ENCODE measurements around the gene MLF2.

The MLF2 gene

GRCh38 chr12:6778217-6778573, 25.3 kb upstream of the MLF2 start:
- no peak for DNase-seq

DNA sequence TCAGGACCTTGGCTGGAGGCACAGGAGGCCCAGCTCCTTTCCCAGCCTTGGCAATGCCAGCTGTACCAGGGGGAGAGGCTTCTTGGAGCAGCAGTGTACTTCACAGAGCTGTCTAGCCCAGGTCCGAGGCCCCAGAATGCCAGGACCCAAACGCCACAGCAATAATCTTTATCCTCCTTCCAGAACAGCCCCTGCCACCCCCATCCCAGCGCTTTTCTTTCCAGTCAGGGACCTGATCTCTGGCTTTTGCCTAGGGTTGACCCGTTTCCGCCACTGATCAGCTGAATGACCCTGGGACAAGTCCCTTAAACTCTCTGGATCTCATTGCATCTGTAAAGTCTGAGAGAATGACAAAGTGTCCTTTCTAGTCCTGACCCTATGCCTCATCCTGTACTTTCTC, 24.4 kb upstream of the MLF2 start:
- no peak for DNase-seq

- no peak for DNase-seq
Observed at GRCh38 chr12:6775185-6776174, 22.5 kb upstream of the MLF2 start.

GRCh38 chr12:6774499-6775062, 21.6 kb upstream of the MLF2 start:
- no peak for DNase-seq

DNA sequence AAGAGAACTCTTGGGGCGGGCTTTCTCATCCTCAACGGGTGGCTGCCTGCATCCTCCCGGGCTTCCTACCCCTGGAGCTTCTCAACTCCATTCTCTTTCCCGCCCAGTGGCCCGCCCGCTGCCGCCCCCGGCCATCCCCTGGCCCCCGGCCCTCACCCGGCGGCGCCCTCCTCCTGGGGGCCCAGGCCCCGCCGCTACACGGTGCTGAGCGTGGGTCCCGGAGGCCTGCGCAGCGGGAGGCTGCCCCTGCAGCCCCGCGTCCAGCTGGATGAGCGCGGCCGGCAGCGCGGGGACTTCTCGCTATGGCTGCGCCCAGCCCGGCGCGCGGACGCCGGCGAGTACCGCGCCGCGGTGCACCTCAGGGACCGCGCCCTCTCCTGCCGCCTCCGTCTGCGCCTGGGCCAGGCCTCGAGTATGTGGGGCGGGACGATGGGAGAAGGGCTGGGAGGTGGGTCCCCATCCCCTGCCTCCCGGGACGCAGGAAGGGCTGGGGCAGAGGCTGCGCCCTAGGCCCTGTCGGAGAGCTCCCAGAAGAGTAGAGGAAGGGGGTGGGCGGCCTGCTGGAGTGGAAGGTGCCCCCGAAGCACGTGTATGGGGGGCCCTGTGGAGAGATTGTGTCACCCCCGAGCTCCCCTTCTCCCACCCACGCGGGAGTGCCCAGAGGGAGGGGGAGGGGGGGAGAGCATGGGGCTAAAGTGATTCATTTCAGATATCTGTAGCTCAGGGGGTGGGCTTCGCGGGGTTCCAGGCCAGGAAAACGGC, 20.8 kb upstream of the MLF2 start:
- DNase-seq = no peak

GRCh38 chr12:6772726-6773589, 20.0 kb upstream of the MLF2 start:
- DNase-seq = no peak

DNA sequence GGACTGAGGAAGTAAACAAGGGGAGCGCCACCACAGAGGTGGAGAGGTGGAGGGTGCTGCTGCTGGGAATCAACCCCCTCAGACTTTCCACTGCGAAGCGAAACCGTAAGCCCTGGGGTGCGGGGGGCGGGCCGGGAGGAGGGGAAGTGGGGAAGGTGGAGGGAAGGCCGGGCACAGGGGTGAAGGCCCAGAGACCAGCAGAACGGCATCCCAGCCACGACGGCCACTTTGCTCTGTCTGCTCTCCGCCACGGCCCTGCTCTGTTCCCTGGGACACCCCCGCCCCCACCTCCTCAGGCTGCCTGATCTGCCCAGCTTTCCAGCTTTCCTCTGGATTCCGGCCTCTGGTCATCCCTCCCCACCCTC, 19.4 kb upstream of the MLF2 start, which contains the start of gene LAG3:
Gene LAG3 (plus strand): TSS at position 190 of the 365 bp plus-strand sequence. CDS start 333 bp downstream, outside the sequence.
- no peak for DNase-seq

DNA sequence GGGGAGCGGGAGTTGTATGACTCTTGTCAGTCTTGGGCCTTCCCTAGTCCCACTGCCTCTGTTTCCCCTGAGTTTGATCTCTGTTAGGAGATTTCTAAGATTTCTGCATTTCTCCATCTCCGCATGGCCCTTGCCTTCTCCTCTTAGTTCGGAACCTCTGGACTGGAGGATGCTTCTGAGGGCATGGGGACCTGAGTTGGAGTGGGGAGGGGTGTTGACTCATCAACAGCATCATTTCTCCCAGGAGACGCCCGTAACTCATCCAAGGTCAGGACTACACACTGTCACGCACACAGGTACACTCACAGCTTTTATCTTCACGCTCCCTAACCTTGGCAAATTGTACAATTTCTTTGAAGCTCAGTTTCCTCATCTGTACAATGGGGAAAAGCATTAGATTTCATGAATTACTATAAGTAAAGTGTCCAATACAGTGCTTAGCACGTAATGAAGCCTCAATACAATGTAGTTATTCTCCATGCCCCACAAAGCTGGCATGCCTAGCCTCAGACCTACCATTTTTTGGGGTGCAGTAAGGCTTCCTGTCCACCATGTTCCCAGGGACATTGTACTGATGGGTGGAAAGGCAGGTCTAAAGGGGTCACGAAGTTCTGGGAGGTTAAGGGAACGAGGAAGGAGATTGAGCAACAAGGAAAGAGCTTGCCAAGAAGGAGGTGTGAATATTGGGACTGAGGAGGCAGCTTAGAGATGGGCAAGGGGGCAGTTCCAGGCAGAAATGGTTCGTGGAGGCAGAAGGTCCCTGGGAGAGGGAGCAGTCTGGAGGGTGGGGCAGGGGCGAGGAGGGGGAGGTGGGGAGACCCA, 18.8 kb upstream of the MLF2 start:
- DNase-seq = no peak

GRCh38 chr12:6771091-6771495, 18.2 kb upstream of the MLF2 start:
- peak in 1 of 2 donors; percentile 8 for DNase-seq

- no peak for DNase-seq
Observed at GRCh38 chr12:6770600-6770999, 17.7 kb upstream of the MLF2 start.

DNA sequence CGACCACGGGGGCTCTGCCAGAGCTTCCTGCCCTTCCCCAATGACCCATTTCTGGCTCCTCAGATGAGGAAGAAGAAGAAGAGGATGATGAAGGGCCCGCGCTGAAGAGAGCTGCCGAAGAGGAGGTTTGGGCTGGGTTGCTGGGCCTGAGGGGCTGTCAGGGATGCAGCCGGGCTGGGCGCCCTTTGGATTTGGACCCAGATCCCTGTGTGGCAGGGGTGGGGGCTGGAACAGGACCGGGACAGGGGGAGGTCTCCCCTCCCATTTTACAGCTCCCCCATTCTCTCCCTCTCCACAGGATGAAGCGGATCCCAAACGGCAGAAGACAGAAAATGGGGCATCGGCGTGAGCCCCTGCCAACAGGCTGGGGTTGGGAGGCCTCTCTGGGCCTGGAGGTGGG, 17.2 kb upstream of the MLF2 start:
- no peak for DNase-seq

GRCh38 chr12:6769666-6770065, 16.7 kb upstream of the MLF2 start:
- DNase-seq = no peak

- no peak for DNase-seq
Observed at GRCh38 chr12:6768990-6769389, 16.0 kb upstream of the MLF2 start.

DNA sequence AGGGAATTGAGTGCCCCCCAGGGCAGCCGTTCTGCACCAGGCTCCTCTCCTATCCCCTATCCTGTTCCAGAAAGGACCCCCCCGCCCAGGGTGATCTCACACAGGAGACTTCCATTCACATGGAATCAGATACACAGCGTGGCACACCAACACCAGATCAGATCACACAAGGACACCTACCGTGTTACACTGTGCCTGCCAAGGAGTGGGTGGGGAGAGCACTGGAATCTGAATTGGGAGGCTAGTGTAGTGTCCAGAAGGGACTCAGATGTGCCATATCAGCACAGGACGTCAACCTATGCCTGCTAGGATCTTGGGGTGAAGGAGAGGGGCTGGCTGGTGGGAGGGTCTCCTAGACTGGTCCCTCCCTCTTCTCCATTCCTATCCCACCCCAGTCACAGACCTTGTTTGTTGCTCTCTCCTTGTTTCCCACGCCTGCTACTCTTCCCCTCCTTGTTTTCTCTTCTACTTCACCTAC, 15.5 kb upstream of the MLF2 start:
- no peak for DNase-seq

GRCh38 chr12:6767353-6768319, 14.7 kb upstream of the MLF2 start:
- no peak for DNase-seq

DNA sequence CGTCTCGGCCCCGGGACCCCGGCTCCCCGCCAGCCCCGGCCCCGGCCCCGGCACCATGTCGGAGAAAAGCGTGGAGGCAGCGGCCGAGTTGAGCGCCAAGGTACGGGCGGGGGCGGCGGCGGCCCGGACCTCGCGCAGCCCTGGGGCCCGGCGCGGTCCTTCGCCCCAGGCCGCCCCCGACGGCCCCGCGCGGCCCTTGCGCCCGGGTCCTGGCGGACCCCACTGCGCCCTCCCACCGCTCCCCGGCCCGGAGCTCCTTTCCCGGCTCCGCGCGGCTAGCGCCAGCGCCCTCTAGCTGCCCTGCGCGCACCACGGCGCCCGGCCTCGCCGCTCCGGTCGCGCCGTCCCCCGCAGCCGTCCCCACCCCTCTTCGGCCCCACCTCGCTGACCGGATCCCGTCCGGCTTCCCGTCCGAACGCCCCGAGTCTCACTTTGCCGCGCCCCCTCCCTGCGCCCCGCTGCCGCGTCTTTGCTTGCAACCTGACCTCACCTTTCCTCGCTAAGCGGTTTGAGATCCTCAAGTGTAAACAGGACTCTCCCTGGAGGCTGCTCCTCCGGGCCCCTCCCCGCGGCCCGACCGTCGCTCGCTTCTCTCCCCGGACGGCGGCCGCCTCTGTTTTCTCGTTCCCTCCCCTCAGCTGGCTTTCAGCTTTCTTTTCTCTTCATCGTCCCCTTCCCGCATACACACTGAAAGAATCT, 13.9 kb upstream of the MLF2 start:
- DNase-seq = peak; percentile 41 to 51

GRCh38 chr12:6765634-6766581, 13.0 kb upstream of the MLF2 start, which contains the start of gene PTMS:
Gene PTMS, plus strand, starts transcription at chr12:6766363. Its CDS starts 343 bp downstream, at chr12:6766706.
- peak in 1 of 2 donors; percentile 28 for DNase-seq

- DNase-seq = no peak
Observed at GRCh38 chr12:6765048-6765633, 12.2 kb upstream of the MLF2 start.
